Ishikawa (cell line): Measurements from ENCODE around the gene OSBPL9.

ENCODE experiments used
- CEBPB ChIP-seq: IDR thresholded peaks from 2 replicates; pipeline ENCODE4 v1.6.1; 2012
- CREB1 ChIP-seq: IDR thresholded peaks from 2 replicates; pipeline ENCODE4 v1.6.1; 2012; ENCODE audit warnings: low read depth
- EGR1 ChIP-seq: IDR thresholded peaks from 2 replicates; pipeline ENCODE4 v1.6.1; 2012
- EP300 ChIP-seq: IDR thresholded peaks from 2 replicates; pipeline ENCODE4 v1.6.1; 2012; ENCODE audit warnings: borderline replicate concordance
- FOXM1 ChIP-seq: IDR thresholded peaks from 2 replicates; pipeline ENCODE4 v1.6.1; 2012; ENCODE audit warnings: low read depth, borderline replicate concordance
- NFIC ChIP-seq: IDR thresholded peaks from 2 replicates; pipeline ENCODE4 v1.6.1; 2012
- RAD21 ChIP-seq: IDR thresholded peaks from 2 replicates; pipeline ENCODE4 v1.6.1; 2012; ENCODE audit warnings: low read depth
- TAF1 ChIP-seq: IDR thresholded peaks from 2 replicates; pipeline ENCODE4 v1.6.1; 2012; ENCODE audit warnings: low read depth, mild to moderate bottlenecking
- TCF12 ChIP-seq: IDR thresholded peaks from 2 replicates; pipeline ENCODE4 v1.6.1; 2012; ENCODE audit warnings: low read depth
- TEAD4 ChIP-seq: IDR thresholded peaks from 2 replicates; pipeline ENCODE4 v1.6.1; 2012
- YY1 ChIP-seq: IDR thresholded peaks from 2 replicates; pipeline ENCODE4 v1.6.1; 2012; ENCODE audit warnings: low read depth
- ZBTB7A ChIP-seq: IDR thresholded peaks from 2 replicates; pipeline ENCODE4 v1.6.1; 2012; ENCODE audit warnings: low read depth
- TF ChIP-seq, protein P1 (sequence below): IDR thresholded peaks from 2 replicates; pipeline ENCODE4 v1.6.1; 2012; ENCODE audit warnings: low read depth, mild to moderate bottlenecking
- TF ChIP-seq, protein P2 (sequence below): IDR thresholded peaks from 2 replicates; pipeline ENCODE4 v1.6.1; 2012
- TF ChIP-seq, protein P3 (sequence below): IDR thresholded peaks from 2 replicates; pipeline ENCODE4 v1.6.1; 2012

The OSBPL9 gene

GRCh38 chr1:51648180-51649109 is 31.6 kb downstream of the OSBPL9 start:
- no peak for TF ChIP-seq TAF1
- TF ChIP-seq CEBPB: no peak
- no peak for TF ChIP-seq FOXM1
- no peak for TF ChIP-seq EP300
- no peak for TF ChIP-seq EGR1
- TF ChIP-seq, protein P1, sequence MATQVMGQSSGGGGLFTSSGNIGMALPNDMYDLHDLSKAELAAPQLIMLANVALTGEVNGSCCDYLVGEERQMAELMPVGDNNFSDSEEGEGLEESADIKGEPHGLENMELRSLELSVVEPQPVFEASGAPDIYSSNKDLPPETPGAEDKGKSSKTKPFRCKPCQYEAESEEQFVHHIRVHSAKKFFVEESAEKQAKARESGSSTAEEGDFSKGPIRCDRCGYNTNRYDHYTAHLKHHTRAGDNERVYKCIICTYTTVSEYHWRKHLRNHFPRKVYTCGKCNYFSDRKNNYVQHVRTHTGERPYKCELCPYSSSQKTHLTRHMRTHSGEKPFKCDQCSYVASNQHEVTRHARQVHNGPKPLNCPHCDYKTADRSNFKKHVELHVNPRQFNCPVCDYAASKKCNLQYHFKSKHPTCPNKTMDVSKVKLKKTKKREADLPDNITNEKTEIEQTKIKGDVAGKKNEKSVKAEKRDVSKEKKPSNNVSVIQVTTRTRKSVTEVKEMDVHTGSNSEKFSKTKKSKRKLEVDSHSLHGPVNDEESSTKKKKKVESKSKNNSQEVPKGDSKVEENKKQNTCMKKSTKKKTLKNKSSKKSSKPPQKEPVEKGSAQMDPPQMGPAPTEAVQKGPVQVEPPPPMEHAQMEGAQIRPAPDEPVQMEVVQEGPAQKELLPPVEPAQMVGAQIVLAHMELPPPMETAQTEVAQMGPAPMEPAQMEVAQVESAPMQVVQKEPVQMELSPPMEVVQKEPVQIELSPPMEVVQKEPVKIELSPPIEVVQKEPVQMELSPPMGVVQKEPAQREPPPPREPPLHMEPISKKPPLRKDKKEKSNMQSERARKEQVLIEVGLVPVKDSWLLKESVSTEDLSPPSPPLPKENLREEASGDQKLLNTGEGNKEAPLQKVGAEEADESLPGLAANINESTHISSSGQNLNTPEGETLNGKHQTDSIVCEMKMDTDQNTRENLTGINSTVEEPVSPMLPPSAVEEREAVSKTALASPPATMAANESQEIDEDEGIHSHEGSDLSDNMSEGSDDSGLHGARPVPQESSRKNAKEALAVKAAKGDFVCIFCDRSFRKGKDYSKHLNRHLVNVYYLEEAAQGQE: no peak
- no peak for TF ChIP-seq NFIC
- TF ChIP-seq YY1: no peak

DNA sequence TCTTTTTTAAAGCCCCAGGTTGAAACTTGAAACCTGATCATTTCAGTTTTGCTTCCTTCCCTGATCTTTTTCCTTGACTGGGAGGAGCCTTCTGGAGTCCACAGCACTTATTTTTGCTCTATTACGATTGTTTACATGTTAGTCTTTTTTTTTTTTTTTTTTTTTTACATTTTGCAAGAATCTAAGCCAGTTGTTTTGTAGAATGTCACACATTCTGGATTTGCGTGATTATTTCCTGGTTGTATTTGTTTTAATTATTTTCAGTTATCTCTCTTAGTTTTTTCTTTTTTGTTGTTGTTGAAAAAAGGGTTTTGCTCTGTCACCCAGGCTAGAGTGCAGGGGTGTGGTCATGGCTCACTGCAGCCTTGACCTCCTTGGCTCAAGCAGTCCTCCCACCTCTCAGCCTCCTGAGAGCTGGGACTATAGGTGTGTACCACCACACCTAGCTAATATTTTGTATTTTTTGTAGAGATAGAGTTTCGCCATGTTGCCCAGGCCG is 32.8 kb downstream of the OSBPL9 start:
- TF ChIP-seq NFIC (no peak), FOXM1 (no peak), EP300 (no peak), ZBTB7A (no peak), TAF1 (no peak), EGR1 (no peak), RAD21 (no peak), TCF12 (no peak), CEBPB (no peak), TEAD4 (no peak), YY1 (no peak), CREB1 (no peak)
- TF ChIP-seq, protein P2, sequence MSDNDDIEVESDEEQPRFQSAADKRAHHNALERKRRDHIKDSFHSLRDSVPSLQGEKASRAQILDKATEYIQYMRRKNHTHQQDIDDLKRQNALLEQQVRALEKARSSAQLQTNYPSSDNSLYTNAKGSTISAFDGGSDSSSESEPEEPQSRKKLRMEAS: no peak
- TF ChIP-seq, protein P3, sequence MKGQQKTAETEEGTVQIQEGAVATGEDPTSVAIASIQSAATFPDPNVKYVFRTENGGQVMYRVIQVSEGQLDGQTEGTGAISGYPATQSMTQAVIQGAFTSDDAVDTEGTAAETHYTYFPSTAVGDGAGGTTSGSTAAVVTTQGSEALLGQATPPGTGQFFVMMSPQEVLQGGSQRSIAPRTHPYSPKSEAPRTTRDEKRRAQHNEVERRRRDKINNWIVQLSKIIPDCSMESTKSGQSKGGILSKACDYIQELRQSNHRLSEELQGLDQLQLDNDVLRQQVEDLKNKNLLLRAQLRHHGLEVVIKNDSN: no peak
- TF ChIP-seq, protein P1: no peak

DNA sequence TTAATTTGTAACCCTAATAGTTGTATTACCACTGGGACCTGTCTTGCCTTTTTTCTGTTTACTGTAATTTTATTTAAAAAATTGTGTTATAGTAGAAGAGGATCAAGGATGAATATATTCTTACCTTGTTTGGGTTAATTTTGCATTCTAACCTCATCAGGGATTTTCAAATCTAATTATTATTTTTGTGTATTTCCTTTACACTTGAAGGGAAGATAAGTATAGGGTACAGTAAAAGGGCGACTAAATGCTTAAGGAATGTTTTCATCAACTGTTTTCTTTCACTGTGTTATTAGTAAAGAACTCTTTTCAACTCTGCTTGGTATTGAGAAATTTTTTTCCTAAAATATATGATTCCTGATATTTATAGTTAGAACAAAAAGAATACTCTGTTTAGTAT is 33.3 kb downstream of the OSBPL9 start:
- TF ChIP-seq, protein P2: no peak
- TF ChIP-seq NFIC (no peak), TEAD4 (no peak), EGR1 (no peak), TCF12 (no peak), CREB1 (no peak), ZBTB7A (no peak), FOXM1 (no peak), CEBPB (no peak), TAF1 (no peak), RAD21 (no peak), EP300 (no peak)
- TF ChIP-seq, protein P3: no peak
- TF ChIP-seq, protein P1: no peak

GRCh38 chr1:51651552-51651942 is 34.7 kb downstream of the OSBPL9 start:
- TF ChIP-seq YY1 (no peak), TCF12 (no peak), CREB1 (no peak), EGR1 (no peak), CEBPB (no peak), ZBTB7A (no peak)
- TF ChIP-seq, protein P3: no peak
- TF ChIP-seq, protein P2: no peak
